SU-DHL-6 (cell line): ENCODE measurements around the gene SLC25A34.
A peak's percentile ranks its signal among the peaks of the same experiment; 100 is the strongest.
"Not testable (repeated sequence)": the region's sequence is repeated elsewhere in the genome, so short reads cannot be mapped to it uniquely, and the experiment has no call there.

ENCODE experiments used
- H2AFZ ChIP-seq: fragments of 200-600 bp; sonication (generic); 2 replicates; pipeline ENCODE4 v1.6.1; 2014; ENCODE audit warnings: low read depth, mild to moderate bottlenecking, moderate library complexity, mixed read lengths, antibody characterized with exemption, low read length; ENCODE audit not compliant: severe bottlenecking
- H3F3A ChIP-seq: fragments of 200-600 bp; shearing (Covaris generic); 2 replicates; pipeline ENCODE4 v1.6.0; 2016; ENCODE audit warnings: antibody characterized with exemption, mild to moderate bottlenecking; ENCODE audit not compliant: insufficient read depth
- H3K27ac ChIP-seq: fragments of 200-600 bp; sonication (generic); 2 replicates; pipeline ENCODE4 v1.5.1; 2016; ENCODE audit warnings: low read depth, mild to moderate bottlenecking, low read length, moderate library complexity, mixed read lengths
- H3K27me3 ChIP-seq: fragments of 200-600 bp; sonication (generic), shearing (Covaris generic); 2 replicates; pipeline ENCODE4 v1.6.0; 2014; ENCODE audit warnings: mild to moderate bottlenecking, low read length
- H3K36me3 ChIP-seq: fragments of 200-600 bp; sonication (generic); 2 replicates; pipeline ENCODE4 v1.6.1; 2014; ENCODE audit warnings: mild to moderate bottlenecking, low read length, mixed read lengths
- H3K4me2 ChIP-seq: fragments of 300-600, 200-600 bp; shearing (Covaris generic), sonication (generic); 2 replicates; pipeline ENCODE4 v1.6.0; 2014; ENCODE audit warnings: low read length, low read depth, mild to moderate bottlenecking; ENCODE audit not compliant: poor library complexity, severe bottlenecking
- H3K4me3 ChIP-seq: fragments of 200-600 bp; sonication (generic); 2 replicates; pipeline ENCODE4 v1.5.1; 2014; ENCODE audit warnings: antibody characterized with exemption, low read length, mild to moderate bottlenecking, mixed read lengths; ENCODE audit not compliant: insufficient read depth, poor library complexity, severe bottlenecking
- H3K79me2 ChIP-seq: fragments of 200-600 bp; sonication (generic); 2 replicates; pipeline ENCODE4 v1.6.1; 2014; ENCODE audit warnings: mild to moderate bottlenecking, low read length, moderate library complexity; ENCODE audit not compliant: insufficient read depth
- H3K9ac ChIP-seq: fragments of 200-600 bp; sonication (generic); 2 replicates; pipeline ENCODE4 v1.7.0; 2014; ENCODE audit warnings: mild to moderate bottlenecking, low read length
- H3K9me2 ChIP-seq: fragments of 200-600 bp; sonication (generic); replicated peaks from 2 replicates; pipeline ENCODE4 v1.6.1; 2014; ENCODE audit warnings: low read length; ENCODE audit not compliant: insufficient read depth
- H3K9me3 ChIP-seq: fragments of 200-600 bp; sonication (generic); 2 replicates; pipeline ENCODE4 v1.6.1; 2014; ENCODE audit warnings: low read length, mixed read lengths; ENCODE audit not compliant: insufficient read depth
- H4K20me1 ChIP-seq: fragments of 200-600 bp; sonication (generic); 2 replicates; pipeline ENCODE4 v1.6.1; 2014; ENCODE audit warnings: low read depth, mild to moderate bottlenecking, antibody characterized with exemption, low read length, moderate library complexity, mixed read lengths
- CTCF ChIP-seq: fragments of 200-600 bp; sonication (generic); IDR thresholded peaks from one replicate; pipeline ENCODE4 v1.5.1; 2017; ENCODE audit warnings: antibody characterized with exemption, mild to moderate bottlenecking, low read length, moderate library complexity; ENCODE audit not compliant: insufficient read depth, poor library complexity, severe bottlenecking
- EZH2phosphoT487 ChIP-seq: fragments of 200-600 bp; sonication (generic), shearing (Covaris generic); conservative IDR thresholded peaks from 2 replicates; pipeline ENCODE4 v1.6.1; 2018; ENCODE audit warnings: mild to moderate bottlenecking, antibody characterized with exemption, low read length, moderate library complexity, mixed read lengths

SLC25A34 gene

DNA sequence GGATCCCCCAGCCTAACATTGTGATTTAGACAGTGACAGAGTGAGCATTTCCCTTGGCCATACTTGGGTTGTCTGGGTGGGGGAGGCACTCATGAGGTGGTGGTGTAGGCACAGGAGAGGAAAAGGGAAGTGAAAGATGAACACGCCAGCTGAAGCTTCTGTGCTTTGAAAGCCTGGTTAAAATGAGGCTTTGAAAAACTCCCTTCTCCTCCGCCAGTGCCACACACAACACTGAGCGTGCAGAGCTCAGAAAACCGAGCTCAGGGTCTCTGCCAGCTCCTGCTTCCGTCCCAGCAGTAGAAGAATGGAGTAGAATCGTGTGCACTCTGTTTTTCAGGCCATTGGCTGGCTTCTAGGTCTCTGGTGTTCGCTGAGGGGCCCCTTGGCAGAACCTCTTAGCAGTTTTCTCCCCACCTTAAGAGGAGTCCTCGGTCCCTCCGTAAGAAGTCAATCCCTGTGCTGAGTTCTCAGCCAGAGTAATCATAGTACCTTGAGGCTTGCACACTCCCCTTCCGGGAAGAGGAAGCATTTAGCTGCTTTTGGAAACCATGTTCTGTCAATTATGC lies 39.0 kb upstream of the SLC25A34 start:
- Histone ChIP-seq H3K9me2 (no peaks in the 10 kb centered on the region), H3K9ac (peak overlapping the region; percentile 57), H3K79me2 (peaks cover 50% of the 10 kb centered on the region), H3F3A (peaks cover 15% of the 10 kb centered on the region), H3K4me2 (peak overlapping the region; percentile 72), H3K36me3 (no peaks in the 10 kb centered on the region), H3K27ac (peak overlapping the region; percentile 92), H3K27me3 (no peaks in the 10 kb centered on the region), H4K20me1 (no peaks in the 10 kb centered on the region), H3K9me3 (no peaks in the 10 kb centered on the region), H2AFZ (peak overlapping the region; percentile 10), H3K4me3 (peak overlapping the region; percentile 23)
- no peak for TF ChIP-seq EZH2phosphoT487
- no peak for TF ChIP-seq CTCF

DNA sequence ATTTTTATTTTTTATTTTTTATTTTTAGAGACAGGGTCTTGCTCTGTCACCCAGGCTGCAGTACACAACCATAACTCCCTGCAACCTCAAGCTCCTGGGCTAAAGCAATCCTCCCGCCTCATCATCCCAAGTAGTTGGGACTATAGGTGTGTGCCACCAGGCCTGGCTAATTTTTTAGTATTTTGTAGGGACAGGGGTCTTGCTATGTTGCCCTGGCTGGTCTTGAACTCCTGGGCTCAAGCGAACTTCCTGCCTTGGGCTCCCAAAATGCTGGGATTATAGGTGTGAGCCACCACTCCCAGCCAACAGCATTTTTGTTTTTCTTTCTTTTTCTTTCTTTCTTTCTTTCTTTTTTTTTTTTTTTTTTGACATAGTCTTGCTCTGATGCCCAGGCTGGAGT lies 37.9 kb upstream of the SLC25A34 start:
- TF ChIP-seq CTCF = no peak
- Histone ChIP-seq H3K27ac (peak overlapping the region; percentile 92), H3K4me2 (peak overlapping the region; percentile 72), H2AFZ (no peak overlapping the region), H3F3A (peaks cover 15% of the 10 kb centered on the region), H3K27me3 (no peaks in the 10 kb centered on the region), H3K36me3 (no peaks in the 10 kb centered on the region), H3K9ac (no peak overlapping the region), H3K4me3 (no peak overlapping the region), H4K20me1 (no peaks in the 10 kb centered on the region), H3K9me3 (no peaks in the 10 kb centered on the region), H3K79me2 (peaks cover 44% of the 10 kb centered on the region), H3K9me2 (no peaks in the 10 kb centered on the region)

GRCh38 chr1:15699321-15699720 lies 36.7 kb upstream of the SLC25A34 start:
- not testable (repeated sequence) for H2AFZ ChIP-seq, H3K9me3 ChIP-seq, H3K9ac ChIP-seq, H3K27ac ChIP-seq, H3K9me2 ChIP-seq, H3K4me3 ChIP-seq, H3K36me3 ChIP-seq, H3K27me3 ChIP-seq, H4K20me1 ChIP-seq, H3K4me2 ChIP-seq
- peaks cover 34% of the 10 kb centered on the region for H3K79me2 ChIP-seq
- H3F3A ChIP-seq = peaks cover 15% of the 10 kb centered on the region

DNA sequence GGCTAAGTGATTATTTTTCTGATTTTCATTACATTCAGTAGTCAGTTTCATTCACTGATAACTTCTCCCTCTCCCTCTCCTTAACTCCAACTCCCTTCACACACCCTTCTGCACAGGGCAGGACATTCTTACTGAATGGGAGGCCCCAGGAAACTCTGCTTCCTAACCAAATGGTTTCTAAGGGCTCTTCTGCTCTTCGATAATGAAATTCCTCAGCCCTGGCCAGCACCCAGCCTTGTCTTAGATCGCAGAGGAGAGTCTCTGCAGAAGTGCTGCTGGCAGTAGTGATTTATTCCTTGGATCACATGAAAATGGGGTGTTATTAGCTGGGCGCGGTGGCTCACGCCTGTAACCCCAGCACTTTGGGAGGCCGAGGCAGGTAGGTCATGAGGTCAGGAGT lies 35.5 kb upstream of the SLC25A34 start:
- no peak overlapping the region for H3K4me3 ChIP-seq
- H3K9ac ChIP-seq = no peak overlapping the region
- H3K9me2 ChIP-seq = no peaks in the 10 kb centered on the region
- no peak overlapping the region for H3K4me2 ChIP-seq
- no peak overlapping the region for H3K27ac ChIP-seq
- no peaks in the 10 kb centered on the region for H3K9me3 ChIP-seq
- no peak for TF ChIP-seq CTCF
- TF ChIP-seq EZH2phosphoT487 = no peak
- no peaks in the 10 kb centered on the region for H4K20me1 ChIP-seq
- H2AFZ ChIP-seq = no peak overlapping the region
- H3F3A ChIP-seq = peaks cover 10% of the 10 kb centered on the region
- no peaks in the 10 kb centered on the region for H3K27me3 ChIP-seq
- H3K79me2 ChIP-seq = peaks cover 38% of the 10 kb centered on the region
- no peaks in the 10 kb centered on the region for H3K36me3 ChIP-seq
